Upper lobe of left lung (tissue), 6 donors: ENCODE data around the gene PLEKHG2. TPM values are rescaled to one million over a fixed set of nuclear protein-coding genes. Genes with fewer than 3 reads are reported as not detected.

Source experiments
- ATAC-seq, 2 donors: fragments of 200-7000 bp; cut with Tn5 transposase; one replicate each; pipeline ENCODE4 v1.9.1; 2022; ENCODE audit warnings: mild to moderate bottlenecking in 2 of 2, moderate library complexity in 2 of 2; ENCODE audit not compliant: low FRiP score in 2 of 2
- DNase-seq, 2 donors: peaks; one replicate each; pipeline ENCODE4 v3.0.0-alpha.2; 2019 to 2020
- H3K27ac ChIP-seq, 4 donors: fragments of 200-600 bp; sonication (generic); one replicate each; pipeline ENCODE4 v1.5.1; 2016 to 2019
- H3K27me3 ChIP-seq, 4 donors: fragments of 200-600 bp; sonication (generic); one replicate each; pipeline ENCODE4 v1.5.1; 2017 to 2019
- H3K36me3 ChIP-seq, 4 donors: fragments of 200-600 bp; sonication (generic); one replicate each; pipeline ENCODE4 v1.5.1; 2016 to 2019
- H3K4me1 ChIP-seq, 4 donors: fragments of 200-600 bp; sonication (generic); one replicate each; pipeline ENCODE4 v1.5.1; 2018 to 2019
- H3K4me3 ChIP-seq, 4 donors: fragments of 200-600 bp; sonication (generic); one replicate each; pipeline ENCODE4 v1.5.1; 2017 to 2019; ENCODE audit warnings: mild to moderate bottlenecking in 2 of 4, moderate library complexity in 1 of 4
- H3K9me3 ChIP-seq, 4 donors: fragments of 200-600 bp; sonication (generic); one replicate each; pipeline ENCODE4 v1.5.1; 2018 to 2019
- CTCF ChIP-seq, 6 experiments: fragments of 450-650 bp in 4 of 6; fragments of 200-600 bp in 2 of 6; sonication (generic) in 2 of 6; IDR thresholded peaks; one replicate each; pipeline ENCODE4 v1.5.1; 2016 to 2019; ENCODE audit warnings: antibody characterized with exemption in 6 of 6
- EP300 ChIP-seq, 4 donors: sonication (generic); formaldehyde crosslinking; IDR thresholded peaks; one replicate each; pipeline ENCODE4 v1.5.1; 2017; ENCODE audit warnings: antibody characterized with exemption in 4 of 4, control low read depth in 2 of 4
- POLR2A ChIP-seq, 4 donors: fragments of 450-650 bp; IDR thresholded peaks; one replicate each; pipeline ENCODE4 v1.5.1; 2016 to 2017; ENCODE audit warnings: antibody characterized with exemption in 4 of 4, mild to moderate bottlenecking in 2 of 4
- POLR2AphosphoS5 ChIP-seq, 2 donors: sonication (generic); formaldehyde crosslinking; IDR thresholded peaks; one replicate each; pipeline ENCODE4 v1.5.1; 2017; ENCODE audit warnings: antibody characterized with exemption in 2 of 2
- WGBS, 2 donors: methylation state at CpG; one replicate each; pipeline ENCODE4 v1.1.5; 2017 to 2018; 5-methylcytosine and 5-hydroxymethylcytosine counted together
- total RNA-seq, 6 donors: library from RNA; depleted of rRNA in 4 of 6; stranded (reverse); fragments of >200 nt in 4 of 6; gene quantifications; one replicate each; pipeline versions ENCODE4 v1.1.0 to v1.2.1, GENCODE V29; 2016 to 2021
- donor health status: DM: no; HTN: no; CAD: no; lungs with moderate emphysema.
- donor health status: DM: no; HTN: yes; CAD: no; lungs with severe emphysema.

Gene PLEKHG2
- total RNA-seq, 6 donors from 2014 or later: 15.8 to 48.1 (median 29.0) TPM

DNA sequence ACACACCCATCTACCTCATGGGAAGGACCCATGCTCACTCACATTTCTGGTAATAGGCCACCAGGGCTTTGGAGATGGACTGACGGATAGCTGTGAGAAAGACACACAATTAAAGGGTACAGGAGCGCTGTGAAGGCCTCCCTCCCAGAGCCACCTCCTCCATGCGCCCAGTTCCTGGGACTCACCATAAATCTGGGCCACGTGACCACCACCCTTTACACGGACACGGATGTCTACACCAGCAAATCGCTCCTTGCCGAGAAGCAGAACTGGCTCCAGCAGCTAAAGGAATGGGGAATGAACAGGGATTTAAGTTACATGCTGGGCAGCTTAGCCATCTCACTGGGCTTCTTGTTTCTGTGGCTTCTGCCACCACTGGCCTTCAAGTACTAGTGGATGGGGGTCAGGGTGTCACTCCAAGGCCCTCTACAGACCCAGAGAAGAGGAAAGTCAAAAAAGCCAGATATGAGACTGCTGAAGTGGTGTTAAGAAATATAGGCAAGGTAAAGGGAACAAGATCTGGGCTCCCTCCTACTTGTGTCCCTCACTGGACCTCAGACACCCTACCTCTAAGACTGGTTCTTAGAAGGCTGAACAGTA lies 21.1 kb downstream of the PLEKHG2 start:
- Histone ChIP-seq H3K36me3 (peaks cover 20 to 34% (median 30%) of the 10 kb centered on the region in 4 donors), H3K27ac (peak overlapping the region in 3 of 4 donors; percentile 88 to 92 (median 91)), H3K4me1 (peaks cover 43 to 66% (median 58%) of the 10 kb centered on the region in 4 donors), H3K9me3 (no peaks in the 10 kb centered on the region), H3K27me3 (no peaks in the 10 kb centered on the region), H3K4me3 (peak overlapping the region in 1 of 4 donors; percentile 83)
- TF ChIP-seq POLR2AphosphoS5 (IDR thresholded peaks at IDR 0.05): no peak
- no peak for TF ChIP-seq EP300 (IDR thresholded peaks at IDR 0.05)
- TF ChIP-seq POLR2A (IDR thresholded peaks at IDR 0.05): no peak
- TF ChIP-seq CTCF (IDR thresholded peaks at IDR 0.05): no peak
- WGBS, 2 donors: 96% methylated on average over 8 of the region's 8 CpGs; no CpG with 5 or more reads in 1 of the 2 donors
- no peak for ATAC-seq
- DNase-seq: no peak

DNA sequence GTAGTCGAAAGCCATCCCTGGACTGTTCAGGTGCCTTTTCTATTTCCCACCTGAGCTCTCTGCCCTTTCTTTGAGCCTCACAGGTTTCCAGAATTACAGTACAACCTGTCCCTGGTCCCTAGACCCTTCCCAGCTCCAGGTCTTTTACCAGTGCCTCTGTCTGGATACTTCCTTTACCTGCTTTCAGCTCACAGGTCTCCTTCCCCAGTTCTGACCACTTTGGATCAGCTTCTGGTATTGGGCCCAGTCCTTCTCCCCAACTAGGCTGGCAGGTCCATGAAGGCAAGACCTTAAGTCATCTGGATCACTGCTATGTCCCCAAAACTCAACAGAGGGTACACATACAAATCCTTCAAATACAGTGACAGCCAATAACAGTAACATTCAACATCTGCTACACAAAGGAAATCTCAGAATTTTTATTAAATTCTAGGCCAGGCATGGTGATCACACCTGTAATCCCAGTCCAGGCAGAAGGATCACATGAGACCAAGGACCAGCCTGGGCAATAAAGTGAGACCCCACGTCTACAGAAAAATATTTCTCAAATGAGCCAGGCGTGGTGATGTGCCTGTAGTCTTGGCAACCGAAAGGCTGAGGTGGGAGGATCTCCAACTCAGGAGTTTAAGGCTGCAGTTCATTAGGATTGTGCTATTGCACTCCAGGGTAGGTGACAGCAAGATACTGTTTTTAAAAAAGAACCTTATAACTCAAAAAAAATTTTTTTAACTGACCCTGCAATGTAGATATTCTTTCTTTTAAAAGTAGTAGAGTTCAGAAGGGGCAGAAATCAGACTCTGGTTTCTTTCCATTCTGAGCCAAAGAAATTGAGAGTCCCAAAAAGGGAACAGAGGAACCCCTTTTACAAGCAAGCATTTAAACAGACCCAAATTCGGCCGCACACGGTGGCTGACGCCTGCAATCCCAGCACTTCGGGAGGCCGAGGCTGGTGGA lies 21.9 kb downstream of the PLEKHG2 start:
- WGBS, 2 donors: 47 to 57% methylated on average over 10 of the region's 10 CpGs
- Histone ChIP-seq H3K4me3 (peak overlapping the region; percentile 83 to 98 (median 96)), H3K9me3 (no peaks in the 10 kb centered on the region), H3K36me3 (peaks cover 20 to 34% (median 30%) of the 10 kb centered on the region in 4 donors), H3K4me1 (peaks cover 36 to 58% (median 50%) of the 10 kb centered on the region in 4 donors), H3K27ac (peak overlapping the region; percentile 88 to 94 (median 92)), H3K27me3 (no peaks in the 10 kb centered on the region)
- ATAC-seq (no peak), DNase-seq (no peak)
- TF ChIP-seq POLR2A (IDR thresholded peaks at IDR 0.05) (no peak), POLR2AphosphoS5 (IDR thresholded peaks at IDR 0.05) (no peak), CTCF (IDR thresholded peaks at IDR 0.05) (no peak), EP300 (IDR thresholded peaks at IDR 0.05) (no peak)

DNA sequence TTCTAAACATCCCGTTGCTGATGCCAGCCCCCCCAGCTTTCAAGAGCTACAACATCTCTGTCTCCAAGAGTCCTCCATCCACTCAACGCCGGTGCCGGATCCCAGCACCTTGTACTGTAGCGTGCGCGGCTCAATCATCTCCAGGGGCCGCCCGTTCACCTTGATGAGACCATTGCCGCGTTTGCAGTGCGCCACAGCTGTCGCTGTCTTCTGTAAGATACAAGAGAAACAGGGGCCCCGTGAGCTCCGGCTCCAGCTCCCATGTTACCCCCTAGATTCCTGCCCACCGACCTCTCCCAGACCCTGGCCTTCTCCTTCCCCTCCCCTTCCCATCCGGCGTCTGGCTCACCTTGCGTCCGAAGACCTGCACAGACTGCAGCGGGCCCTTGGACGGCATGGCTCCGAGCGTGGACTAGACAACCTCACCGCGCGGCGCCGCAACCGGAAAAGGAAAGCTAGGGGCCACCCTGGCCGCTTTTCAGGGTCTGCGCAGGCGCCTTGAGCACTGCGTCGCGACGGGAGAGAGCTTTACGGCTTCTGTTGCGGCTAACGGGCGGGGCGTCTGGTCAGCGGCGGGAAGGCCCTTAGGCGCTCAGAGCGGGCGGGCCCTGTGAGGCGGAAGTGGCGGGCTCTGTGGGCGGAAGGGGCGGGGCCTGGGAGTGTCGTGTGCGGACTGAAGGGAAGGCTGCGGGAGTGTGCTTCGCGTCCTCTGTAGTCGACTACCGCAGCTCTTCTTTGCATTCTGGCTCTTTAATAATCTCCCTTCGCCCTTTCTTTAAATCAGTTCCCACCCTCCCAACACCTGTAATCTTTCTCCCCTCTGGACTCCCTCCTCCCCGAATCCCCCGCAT lies 23.3 kb downstream of the PLEKHG2 start, which contains the start of gene RPS16:
TSS of gene RPS16 (minus strand) at position 451 of the 851 bp plus-strand sequence. CDS start at position 397, 54 bp downstream.
- Histone ChIP-seq H3K4me3 (peak within 1 kb of the TSS; percentile 83 to 98 (median 96)), H3K36me3 (peaks cover 20 to 34% (median 30%) of the 10 kb centered on the region in 4 donors), H3K4me1 (peaks cover 31 to 51% (median 41%) of the 10 kb centered on the region in 4 donors), H3K27me3 (no peaks in the 10 kb centered on the region), H3K27ac (peak within 1 kb of the TSS; percentile 88 to 94 (median 92)), H3K9me3 (no peaks in the 10 kb centered on the region)
- DNase-seq (peak; percentile 99), ATAC-seq (peak; percentile 98)
- WGBS, 2 donors: 0 to 1% methylated on average over 33 to 61 of the region's 61 CpGs
- TF ChIP-seq POLR2AphosphoS5 (IDR thresholded peaks at IDR 0.05) (peak; percentile 99 to 100), CTCF (IDR thresholded peaks at IDR 0.05) (peak in 2 of 6 experiments; percentile 23 to 49), POLR2A (IDR thresholded peaks at IDR 0.05) (peak; percentile 81 to 98 (median 91)), EP300 (IDR thresholded peaks at IDR 0.05) (peak in 1 of 4 donors; percentile 79)

GRCh38 chr19:39436350-39436716 lies 23.9 kb downstream of the PLEKHG2 start:
- H3K4me3 ChIP-seq: peak overlapping the region; percentile 31 to 98 (median 89)
- peaks cover 20 to 34% (median 30%) of the 10 kb centered on the region in 4 donors for H3K36me3 ChIP-seq
- 12 to 15% methylated on average over 2 of the region's 2 CpGs for WGBS, 2 donors
- DNase-seq (no peak), ATAC-seq (no peak)
- no peaks in the 10 kb centered on the region for H3K9me3 ChIP-seq
- TF ChIP-seq CTCF (IDR thresholded peaks at IDR 0.05): no peak
- H3K27me3 ChIP-seq: no peaks in the 10 kb centered on the region
- peaks cover 27 to 47% (median 35%) of the 10 kb centered on the region in 4 donors for H3K4me1 ChIP-seq
- peak overlapping the region; percentile 88 to 94 (median 92) for H3K27ac ChIP-seq
